OCI-LY1 (cell line): ENCODE results near the gene COX14.

ENCODE experiments used
- H2AFZ ChIP-seq: fragments of 200-600 bp; sonication (generic), shearing (Covaris generic); 2 replicates; pipeline ENCODE4 v1.6.0; 2014; ENCODE audit warnings: antibody characterized with exemption, mild to moderate bottlenecking, low read length
- H3F3A ChIP-seq: fragments of 200-600 bp; sonication (generic), shearing (Covaris generic); 2 replicates; pipeline ENCODE4 v1.6.0; 2014; ENCODE audit warnings: mild to moderate bottlenecking, antibody characterized with exemption, low read length, moderate library complexity; ENCODE audit not compliant: insufficient read depth
- H3K27ac ChIP-seq: fragments of 200-600 bp; sonication (generic); 2 replicates; pipeline ENCODE4 v1.5.1; 2014; ENCODE audit warnings: low read length, mixed run types, mild to moderate bottlenecking, low read depth; ENCODE audit not compliant: poor library complexity, severe bottlenecking
- H3K27me3 ChIP-seq: fragments of 200-600 bp; sonication (generic); 2 replicates; pipeline ENCODE4 v1.6.0; 2014; ENCODE audit warnings: antibody characterized with exemption, mild to moderate bottlenecking, low read length, moderate library complexity; ENCODE audit not compliant: insufficient read depth
- H3K36me3 ChIP-seq: fragments of 200-600 bp; sonication (generic); 2 replicates; pipeline ENCODE4 v1.6.1; 2014; ENCODE audit warnings: mild to moderate bottlenecking, antibody characterized with exemption, low read length, moderate library complexity, mixed read lengths; ENCODE audit not compliant: insufficient read depth
- H3K4me1 ChIP-seq: fragments of 200-600 bp; sonication (generic); 2 replicates; pipeline ENCODE4 v1.5.1; 2014; ENCODE audit warnings: mild to moderate bottlenecking, low read length, moderate library complexity; ENCODE audit not compliant: insufficient read depth, severe bottlenecking
- H3K4me2 ChIP-seq: fragments of 200-600 bp; sonication (generic), shearing (Covaris generic); 2 replicates; pipeline ENCODE4 v1.6.1; 2014; ENCODE audit warnings: low read length
- H3K4me3 ChIP-seq: fragments of 200-600 bp; sonication (generic); 2 replicates; pipeline ENCODE4 v1.5.1; 2014; ENCODE audit warnings: low read length, low read depth, mild to moderate bottlenecking, mixed read lengths; ENCODE audit not compliant: poor library complexity, severe bottlenecking
- H3K79me2 ChIP-seq: fragments of 200-600 bp; shearing (Covaris generic); 2 replicates; pipeline ENCODE4 v1.6.1; 2016; ENCODE audit warnings: mixed run types, low read length, mixed read lengths; ENCODE audit not compliant: insufficient read depth
- H3K9ac ChIP-seq: fragments of 200-600 bp; sonication (generic), shearing (Covaris generic); 2 replicates; pipeline ENCODE4 v1.6.1; 2014; ENCODE audit warnings: mild to moderate bottlenecking, low read length, mixed read lengths
- H3K9me2 ChIP-seq: fragments of 200-600 bp; sonication (generic), shearing (Covaris generic); 2 replicates; pipeline ENCODE4 v1.6.1; 2014; ENCODE audit warnings: low read depth, mild to moderate bottlenecking, low read length, mixed read lengths
- H3K9me3 ChIP-seq: fragments of 200-600 bp; shearing (Covaris generic); 2 replicates; pipeline ENCODE4 v1.6.1; 2014; ENCODE audit warnings: low read length, mixed read lengths
- H4K20me1 ChIP-seq: fragments of 200-600 bp; sonication (generic), shearing (Covaris generic); 2 replicates; pipeline ENCODE4 v1.6.0; 2016; ENCODE audit warnings: mild to moderate bottlenecking, low read length; ENCODE audit not compliant: insufficient read depth
- EZH2 ChIP-seq: fragments of 200-600 bp; sonication (generic), shearing (Covaris generic); IDR thresholded peaks from 2 replicates; pipeline ENCODE4 v1.8.0; 2017; ENCODE audit warnings: borderline replicate concordance, mixed run types, mild to moderate bottlenecking, antibody characterized with exemption, low read length, moderate library complexity, mixed read lengths
- TF ChIP-seq, protein P1 (sequence below): fragments of 200-600 bp; sonication (generic), shearing (Covaris generic); IDR thresholded peaks from 2 replicates; pipeline ENCODE4 v1.5.1; 2017; ENCODE audit warnings: mild to moderate bottlenecking, antibody characterized with exemption, low read length, moderate library complexity, mixed read lengths

The COX14 gene

DNA sequence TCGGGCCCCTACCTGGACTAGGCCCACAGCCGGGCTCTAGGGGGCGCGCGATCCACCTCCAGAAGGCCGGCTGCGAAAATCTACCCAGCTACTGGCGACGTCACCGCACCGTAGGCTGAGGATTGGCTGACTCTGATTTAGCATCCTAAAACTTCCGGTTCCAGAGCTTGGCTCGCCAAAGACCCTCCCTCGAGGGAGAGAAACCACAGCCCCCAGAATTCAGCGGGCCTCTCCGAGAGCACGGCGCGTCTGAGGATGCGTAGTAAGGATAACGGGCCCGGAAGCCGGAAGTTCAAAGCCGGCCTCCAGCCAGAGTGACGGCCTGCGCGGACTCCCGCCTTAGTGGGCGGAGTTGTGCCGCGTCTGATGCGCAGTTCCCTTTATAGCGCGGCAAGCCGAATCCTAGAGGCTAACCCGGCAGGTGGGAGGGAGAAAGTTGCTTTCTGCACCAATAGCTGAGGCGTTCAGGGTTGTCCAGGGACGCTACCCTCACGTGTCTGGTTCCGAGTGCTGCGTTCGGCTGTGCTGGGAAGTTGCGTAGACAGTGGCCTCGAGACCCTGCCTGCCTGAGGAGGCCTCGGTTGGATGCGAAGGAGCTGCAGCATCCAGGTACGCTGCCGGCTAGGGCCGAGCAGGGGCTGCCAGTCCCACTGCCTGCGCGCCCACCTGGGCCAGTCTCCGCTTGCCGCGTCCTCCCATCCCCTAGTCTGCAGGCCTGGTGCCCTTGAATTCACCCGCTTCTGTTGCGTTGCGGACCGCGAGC is at the start of gene COX14:
Gene COX14 (plus strand): TSS at position 544 of the 763 bp plus-strand sequence. CDS start 7,808 bp downstream, outside the sequence.
- Histone ChIP-seq H3K36me3 (peaks cover 7% of the 10 kb centered on the region; the same call in 1 of the 2 replicates), H3K4me1 (peaks cover 26% of the 10 kb centered on the region), H3K27ac (peak within 1 kb of the TSS; percentile 60), H2AFZ (no peak within 1 kb of the TSS), H3K79me2 (peaks cover 24% of the 10 kb centered on the region), H3K9me2 (no peaks in the 10 kb centered on the region), H3K9me3 (no peaks in the 10 kb centered on the region), H3K27me3 (no peaks in the 10 kb centered on the region), H3F3A (no peaks in the 10 kb centered on the region), H3K9ac (peak within 1 kb of the TSS; percentile 79), H3K4me3 (peak within 1 kb of the TSS; percentile 87), H3K4me2 (peak within 1 kb of the TSS; percentile 69), H4K20me1 (no peaks in the 10 kb centered on the region)
- TF ChIP-seq, protein P1, sequence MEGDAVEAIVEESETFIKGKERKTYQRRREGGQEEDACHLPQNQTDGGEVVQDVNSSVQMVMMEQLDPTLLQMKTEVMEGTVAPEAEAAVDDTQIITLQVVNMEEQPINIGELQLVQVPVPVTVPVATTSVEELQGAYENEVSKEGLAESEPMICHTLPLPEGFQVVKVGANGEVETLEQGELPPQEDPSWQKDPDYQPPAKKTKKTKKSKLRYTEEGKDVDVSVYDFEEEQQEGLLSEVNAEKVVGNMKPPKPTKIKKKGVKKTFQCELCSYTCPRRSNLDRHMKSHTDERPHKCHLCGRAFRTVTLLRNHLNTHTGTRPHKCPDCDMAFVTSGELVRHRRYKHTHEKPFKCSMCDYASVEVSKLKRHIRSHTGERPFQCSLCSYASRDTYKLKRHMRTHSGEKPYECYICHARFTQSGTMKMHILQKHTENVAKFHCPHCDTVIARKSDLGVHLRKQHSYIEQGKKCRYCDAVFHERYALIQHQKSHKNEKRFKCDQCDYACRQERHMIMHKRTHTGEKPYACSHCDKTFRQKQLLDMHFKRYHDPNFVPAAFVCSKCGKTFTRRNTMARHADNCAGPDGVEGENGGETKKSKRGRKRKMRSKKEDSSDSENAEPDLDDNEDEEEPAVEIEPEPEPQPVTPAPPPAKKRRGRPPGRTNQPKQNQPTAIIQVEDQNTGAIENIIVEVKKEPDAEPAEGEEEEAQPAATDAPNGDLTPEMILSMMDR = no peak; the same call in 1 of the 2 replicates
- TF ChIP-seq EZH2 = no peak

DNA sequence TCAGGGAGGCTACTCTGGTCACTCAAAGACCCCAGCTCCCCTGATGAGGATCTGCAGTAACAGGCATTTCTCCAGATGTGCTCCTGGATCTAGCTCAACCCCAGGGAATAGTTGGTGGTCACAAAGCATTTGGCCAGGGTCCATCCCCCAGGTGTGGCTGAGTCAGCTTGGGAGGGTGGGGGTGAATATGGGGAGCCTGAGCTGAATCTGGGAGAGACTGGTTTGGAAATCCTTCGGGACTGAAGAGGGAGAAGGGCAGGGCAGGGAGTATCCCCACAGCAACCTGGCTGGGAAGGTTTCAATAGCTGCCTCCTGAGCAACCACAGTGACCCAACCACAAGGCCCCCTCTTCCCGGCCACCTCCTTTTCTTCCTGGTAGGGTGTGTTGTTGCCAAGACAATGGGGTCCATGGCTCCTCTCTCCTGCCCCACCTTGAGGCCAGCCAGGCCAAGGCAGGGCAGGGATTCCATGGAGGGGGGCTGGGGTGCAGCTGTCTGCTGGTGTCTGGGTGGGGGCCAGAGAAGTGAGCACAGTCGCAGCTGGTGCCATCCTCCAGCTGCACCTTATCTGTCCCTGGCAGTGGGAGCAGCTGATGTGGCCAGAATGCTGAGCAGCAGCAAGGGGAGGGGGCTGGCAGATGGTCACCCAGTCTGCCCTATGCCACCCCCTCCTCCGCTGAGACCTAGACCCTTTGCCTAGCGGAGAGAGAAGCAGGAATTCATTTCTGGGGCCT is 49.1 kb upstream of the COX14 start:
- Histone ChIP-seq H3K9ac (no peak overlapping the region), H3K36me3 (no peaks in the 10 kb centered on the region), H3K4me1 (peaks cover 20% of the 10 kb centered on the region), H3K27ac (no peak overlapping the region), H4K20me1 (no peaks in the 10 kb centered on the region), H3K9me2 (no peaks in the 10 kb centered on the region), H3K4me3 (no peak overlapping the region), H3K79me2 (no peaks in the 10 kb centered on the region), H3K4me2 (no peak overlapping the region), H3K27me3 (peaks cover 2% of the 10 kb centered on the region; the same call in 1 of the 2 replicates), H2AFZ (no peak overlapping the region), H3F3A (no peaks in the 10 kb centered on the region), H3K9me3 (no peaks in the 10 kb centered on the region)
- TF ChIP-seq EZH2 = no peak

DNA sequence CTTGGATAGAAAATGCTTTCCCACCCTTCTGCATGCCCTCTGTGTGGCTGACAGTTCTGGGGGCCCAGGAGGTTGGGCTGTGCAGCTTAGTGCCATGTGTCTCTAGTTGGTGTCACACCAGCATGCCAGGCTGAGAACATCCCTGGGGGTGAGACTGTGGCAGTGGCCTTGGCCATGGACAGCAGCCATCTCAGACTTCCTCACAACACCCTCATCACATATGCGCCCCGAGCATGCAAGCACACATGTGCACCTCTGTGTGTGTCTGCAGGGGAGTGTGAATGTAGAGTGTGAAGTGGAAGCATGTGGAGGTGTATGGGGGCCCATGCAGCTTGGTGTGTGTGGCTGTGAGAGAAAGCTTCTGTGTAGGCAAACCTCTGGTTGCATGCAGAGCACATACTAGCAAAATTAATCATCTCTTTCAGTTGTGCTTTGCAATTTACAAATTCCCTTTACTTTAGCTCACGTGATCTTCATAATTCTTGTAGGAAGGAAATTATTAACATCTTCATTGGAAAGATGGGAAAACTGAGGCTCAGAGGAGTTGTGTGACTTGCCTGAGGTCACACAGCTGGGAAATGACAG is 46.2 kb upstream of the COX14 start:
- H3K36me3 ChIP-seq = no peaks in the 10 kb centered on the region
- no peak overlapping the region for H3K4me2 ChIP-seq
- TF ChIP-seq, protein P1 = no peak
- no peak for TF ChIP-seq EZH2
- no peaks in the 10 kb centered on the region for H3K79me2 ChIP-seq
- H3K9me3 ChIP-seq = no peaks in the 10 kb centered on the region
- H3K9ac ChIP-seq = no peak overlapping the region
- no peaks in the 10 kb centered on the region for H3F3A ChIP-seq
- no peak overlapping the region for H2AFZ ChIP-seq
- no peaks in the 10 kb centered on the region for H4K20me1 ChIP-seq
- no peak overlapping the region for H3K4me3 ChIP-seq
- H3K9me2 ChIP-seq = no peaks in the 10 kb centered on the region
- no peak overlapping the region for H3K27ac ChIP-seq
- H3K4me1 ChIP-seq = no peaks in the 10 kb centered on the region
- H3K27me3 ChIP-seq = 0 out of 2 replicates have a peak, but pooled peaks cover 2% of the 10 kb centered on the region
